Measurements from ENCODE around the gene PPIG. TPM values are rescaled to one million over a fixed set of nuclear protein-coding genes. Genes with fewer than 3 reads are reported as not detected.
A peak's percentile ranks its signal among the peaks of the same experiment; 100 is the strongest.

PPIG gene
- total and polyA plus RNA-seq, 2 of the 4 experiments (the other 2 are of a cell fraction), result 10.4 to 16.7 TPM

GRCh38 chr2:169572821-169573159, 11.4 kb upstream of the PPIG start:
- H3K23ac ChIP-seq (ENCODE audit: low read depth, low read length), result peak overlapping the region; percentile 81
- no peak for TF ChIP-seq NFE2L2 (IDR thresholded peaks at IDR 0.05; ENCODE audit: low read depth, low read length)
- no peak for TF ChIP-seq FOS (IDR thresholded peaks at IDR 0.05; ENCODE audit: low read depth, low read length)
- no peak for TF ChIP-seq MXI1 (IDR thresholded peaks at IDR 0.05; ENCODE audit: borderline replicate concordance, low read depth, low read length)
- TF ChIP-seq RFX5 (IDR thresholded peaks at IDR 0.05; ENCODE audit: low read depth, low read length), result no peak
- no peak for TF ChIP-seq POLR2A (IDR thresholded peaks at IDR 0.05; ENCODE audit: low read depth, low read length)
- no peak for TF ChIP-seq ELK1 (IDR thresholded peaks at IDR 0.05; ENCODE audit: borderline replicate concordance, low read depth, low read length)
- no peak for TF ChIP-seq SMC3 (IDR thresholded peaks at IDR 0.05; ENCODE audit: low read depth, low read length)
- no peak for TF ChIP-seq CHD1 (IDR thresholded peaks at IDR 0.05; ENCODE audit: low read depth, low read length)
- TF ChIP-seq BHLHE40 (IDR thresholded peaks at IDR 0.05; ENCODE audit: low read depth, low read length), result no peak
- no peak for TF ChIP-seq RCOR1 (IDR thresholded peaks at IDR 0.05; ENCODE audit: insufficient replicate concordance, low read length)
- TF ChIP-seq, protein P1, sequence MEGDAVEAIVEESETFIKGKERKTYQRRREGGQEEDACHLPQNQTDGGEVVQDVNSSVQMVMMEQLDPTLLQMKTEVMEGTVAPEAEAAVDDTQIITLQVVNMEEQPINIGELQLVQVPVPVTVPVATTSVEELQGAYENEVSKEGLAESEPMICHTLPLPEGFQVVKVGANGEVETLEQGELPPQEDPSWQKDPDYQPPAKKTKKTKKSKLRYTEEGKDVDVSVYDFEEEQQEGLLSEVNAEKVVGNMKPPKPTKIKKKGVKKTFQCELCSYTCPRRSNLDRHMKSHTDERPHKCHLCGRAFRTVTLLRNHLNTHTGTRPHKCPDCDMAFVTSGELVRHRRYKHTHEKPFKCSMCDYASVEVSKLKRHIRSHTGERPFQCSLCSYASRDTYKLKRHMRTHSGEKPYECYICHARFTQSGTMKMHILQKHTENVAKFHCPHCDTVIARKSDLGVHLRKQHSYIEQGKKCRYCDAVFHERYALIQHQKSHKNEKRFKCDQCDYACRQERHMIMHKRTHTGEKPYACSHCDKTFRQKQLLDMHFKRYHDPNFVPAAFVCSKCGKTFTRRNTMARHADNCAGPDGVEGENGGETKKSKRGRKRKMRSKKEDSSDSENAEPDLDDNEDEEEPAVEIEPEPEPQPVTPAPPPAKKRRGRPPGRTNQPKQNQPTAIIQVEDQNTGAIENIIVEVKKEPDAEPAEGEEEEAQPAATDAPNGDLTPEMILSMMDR (conservative IDR thresholded peaks at IDR 0.05; ENCODE audit: low read depth, low read length), result no peak
- no peak for TF ChIP-seq MAZ (IDR thresholded peaks at IDR 0.05; ENCODE audit: borderline replicate concordance, low read depth, low read length)
- no peak for TF ChIP-seq USF2 (IDR thresholded peaks at IDR 0.05; ENCODE audit: low read depth, low read length)
- no peak for TF ChIP-seq RAD21 (IDR thresholded peaks at IDR 0.05; ENCODE audit: low read length)
- no peak for TF ChIP-seq CEBPB (IDR thresholded peaks at IDR 0.05; ENCODE audit: low read depth, low read length)
- no peak for TF ChIP-seq MAFK (IDR thresholded peaks at IDR 0.05; ENCODE audit: low read depth, low read length)
- H2BK120ac ChIP-seq (ENCODE audit: low read depth, low read length), result no peak overlapping the region
- H3K4me1 ChIP-seq (ENCODE audit: control insufficient read depth, insufficient read depth, low read length), result no peaks in the 10 kb centered on the region
- peak overlapping the region; percentile 87; the same call in 1 of the 2 replicates for H3K14ac ChIP-seq (replicated peaks; ENCODE audit: low read depth, low read length)
- ATAC-seq (ENCODE audit: low read depth) (no peak; the same call in 1 of the 2 replicates), DNase-seq (no peak)
- no peaks in the 10 kb centered on the region for H3K9me3 ChIP-seq (ENCODE audit: control insufficient read depth, insufficient read depth, low read length)
- in situ Hi-C loops (cut with MboI; ENCODE audit: low sequenced_read_pairs) (no loop called here), dilution Hi-C loops (cut with HindIII; ENCODE audit: low sequenced_read_pairs, unreplicated experiment) (no loop called here), intact Hi-C loops (cut with micrococcal nuclease) (loop anchor here (10.0 kb wide), 1 partner anchor 222 kb away; the partner anchor contains the start of gene SSB)
- H2AK9ac ChIP-seq (replicated peaks; ENCODE audit: low read depth, low read length, poor library complexity), result peak overlapping the region; percentile 59
- H2BK20ac ChIP-seq (ENCODE audit: low read depth, low read length), result no peak overlapping the region
- peak overlapping the region; percentile 56; the same call in 1 of the 2 replicates for H4K5ac ChIP-seq (ENCODE audit: low read depth, low read length)
- H4K20me1 ChIP-seq (ENCODE audit: insufficient read depth, low read length), result no peaks in the 10 kb centered on the region
- H3K9ac ChIP-seq (ENCODE audit: low read depth, low read length), result peak overlapping the region; percentile 70
- H4K8ac ChIP-seq (ENCODE audit: low read depth in 2 of 2, low read length in 2 of 2), result peak overlapping the region; percentile 44 to 85
- H3K18ac ChIP-seq (ENCODE audit: low read depth, low read length), result peak overlapping the region; percentile 11; the same call in 1 of the 2 replicates
- H2BK15ac ChIP-seq (ENCODE audit: low read depth, low read length), result no peak overlapping the region
- ChIA-PET CTCF (interaction anchor here (0.9 to 1.0 kb wide), 2 partner anchors 42 to 49 kb away, joined by 3 read pairs; no protein-coding TSS in a partner anchor), POLR2A (ENCODE audit: unreplicated experiment) (no interaction called here)
- no peaks in the 10 kb centered on the region for H3K9me1 ChIP-seq (ENCODE audit: insufficient read depth, low read length)
- no TSS peak for BruUV-seq (replicated peaks)
- peak overlapping the region; percentile 94 for H2AFZ ChIP-seq (replicated peaks; ENCODE audit: low read length, poor library complexity)
- H3K36me3 ChIP-seq (ENCODE audit: control insufficient read depth, insufficient read depth, low read length), result no peaks in the 10 kb centered on the region
- H2AK5ac ChIP-seq (ENCODE audit: low read depth, low read length), result no peak overlapping the region
- WGBS, 2 experiments (ENCODE audit: extremely low coverage in 2 of 2, insufficient read length in 1 of 2), result 0% methylated on average over 1 of the region's 2 CpGs; no CpG with 5 or more reads in 1 of the 2 experiments
- peak overlapping the region; percentile 85; the same call in 1 of the 2 replicates for H3K4ac ChIP-seq (ENCODE audit: low read depth, low read length)
- peaks cover 0 to 20% of the 10 kb centered on the region in 2 experiments; a peak in 3 of 4 replicates for H3K79me1 ChIP-seq (ENCODE audit: low read depth in 1 of 2, low read length in 2 of 2)
- H2BK5ac ChIP-seq (ENCODE audit: low read depth, low read length, poor library complexity, severe bottlenecking), result no peak overlapping the region
- no peaks in the 10 kb centered on the region for H3K27me3 ChIP-seq (ENCODE audit: control insufficient read depth, insufficient read depth, low read length)
- H3K4me3 ChIP-seq (ENCODE audit: insufficient read depth, low read depth, low read length), result peak overlapping the region; percentile 62
- H4K91ac ChIP-seq (ENCODE audit: insufficient read depth, low read depth, low read length), result no peak overlapping the region
- H3K4me2 ChIP-seq (ENCODE audit: low read depth, low read length), result peak overlapping the region; percentile 100
- peak overlapping the region; percentile 55 for H3K56ac ChIP-seq (ENCODE audit: extremely low read depth, insufficient read depth, low read length)
- peak overlapping the region; percentile 41 for H3K27ac ChIP-seq (ENCODE audit: insufficient read depth, low read length)
